Ishikawa (cell line): ENCODE results near the gene ZNF667.

ENCODE experiments used
- CEBPB ChIP-seq: IDR thresholded peaks from 2 replicates; pipeline ENCODE4 v1.6.1; 2012
- EP300 ChIP-seq: IDR thresholded peaks from 2 replicates; pipeline ENCODE4 v1.6.1; 2012; ENCODE audit warnings: borderline replicate concordance
- TF ChIP-seq, protein P1 (sequence below): IDR thresholded peaks from 2 replicates; pipeline ENCODE4 v1.6.1; 2012

- TF ChIP-seq CEBPB (no peak), EP300 (no peak)
- TF ChIP-seq, protein P1, sequence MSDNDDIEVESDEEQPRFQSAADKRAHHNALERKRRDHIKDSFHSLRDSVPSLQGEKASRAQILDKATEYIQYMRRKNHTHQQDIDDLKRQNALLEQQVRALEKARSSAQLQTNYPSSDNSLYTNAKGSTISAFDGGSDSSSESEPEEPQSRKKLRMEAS = no peak
Observed at GRCh38 chr19:56525214-56525860, 48.2 kb upstream of the ZNF667 start.
